Caco-2 (cell line): ENCODE results near the gene GCDH. TPM values are rescaled to one million over a fixed set of nuclear protein-coding genes. Genes with fewer than 3 reads are reported as not detected.
A peak's percentile ranks its signal among the peaks of the same experiment; 100 is the strongest.

Experiments used
- BruUV-seq: library from RNA; stranded (reverse); fragments of 400-500 nt; replicated peaks from 2 replicates; lab custom pipeline; 2021; lab: Mats Ljungman, UMichigan
- CTCF ChIA-PET: fragments of 300-600 bp; sonication (Branson Sonifier 250); formaldehyde crosslinking; loops from one replicate; lab custom pipeline; 2022; ENCODE audit warnings: antibody characterized with exemption; lab: Charles Lee
- POLR2A ChIA-PET: fragments of 300-600 bp; sonication (Branson Sonifier 250); formaldehyde crosslinking; loops from one replicate; lab custom pipeline; 2022; ENCODE audit warnings: antibody characterized with exemption; lab: Charles Lee
- DNase-seq, 2 experiments: peaks; one replicate each; pipeline versions ENCODE4 v3.0.0 to v3.0.0-alpha.2; 2020 to 2022
- H3K27me3 ChIP-seq: replicated peaks from 2 replicates; pipeline ENCODE4 v1.6.0; 2011; ENCODE audit warnings: low read length; ENCODE audit not compliant: control insufficient read depth, insufficient read depth
- H3K36me3 ChIP-seq: 2 replicates; pipeline ENCODE4 v1.5.1; 2011; ENCODE audit warnings: low read length; ENCODE audit not compliant: control insufficient read depth, insufficient read depth
- H3K4me1 ChIP-seq: fragments of 250-450 bp; sonication (Bioruptor Pico); 2 replicates; pipeline ENCODE4 v1.5.1; 2020; ENCODE audit warnings: mild to moderate bottlenecking
- H3K4me3 ChIP-seq: 2 replicates; pipeline ENCODE4 v1.5.1; 2011; ENCODE audit warnings: low read depth, mild to moderate bottlenecking, control low read depth, low read length
- H3K9me3 ChIP-seq: fragments of 250-450 bp; sonication (Bioruptor Pico); 2 replicates; pipeline ENCODE4 v1.5.1; 2020; ENCODE audit warnings: mild to moderate bottlenecking, moderate library complexity
- H3K27ac Mint-ChIP-seq: one replicate; pipeline ENCODE4 v1.8.0; 2022; ENCODE audit warnings: mixed read lengths; ENCODE audit not compliant: unreplicated experiment
- H3K27me3 Mint-ChIP-seq: one replicate; pipeline ENCODE4 v1.8.0; 2022; ENCODE audit warnings: mixed read lengths; ENCODE audit not compliant: insufficient read depth, unreplicated experiment
- H3K36me3 Mint-ChIP-seq: one replicate; pipeline ENCODE4 v1.8.0; 2022; ENCODE audit warnings: mild to moderate bottlenecking, mixed read lengths; ENCODE audit not compliant: insufficient read depth, unreplicated experiment
- H3K4me1 Mint-ChIP-seq: one replicate; pipeline ENCODE4 v1.8.0; 2022; ENCODE audit warnings: low read depth, mixed read lengths; ENCODE audit not compliant: unreplicated experiment
- H3K4me3 Mint-ChIP-seq: one replicate; pipeline ENCODE4 v1.8.0; 2022; ENCODE audit warnings: mild to moderate bottlenecking, moderate library complexity, mixed read lengths; ENCODE audit not compliant: unreplicated experiment
- H3K9me3 Mint-ChIP-seq: one replicate; pipeline ENCODE4 v1.8.0; 2022; ENCODE audit warnings: mixed read lengths; ENCODE audit not compliant: unreplicated experiment
- intact Hi-C: fragments of 100-400 bp; cut with micrococcal nuclease; formaldehyde crosslinking; loops from one replicate; pipeline ENCODE4 v1.10.0; 2022; ENCODE audit not compliant: unreplicated experiment
- total RNA-seq: library from RNA; stranded (reverse); gene quantifications from 2 replicates; pipeline ENCODE4 v1.2.3, GENCODE V29; 2022
- TF ChIP-seq, protein P1 (sequence below), 2 experiments: fragments of 200-600 bp in 1 of 2; IDR thresholded peaks; 1 replicate in 1 of 2; 2 replicates in 1 of 2; pipeline versions ENCODE4 v1.5.1 to v1.8.0; 2011 to 2022; ENCODE audit warnings: antibody characterized with exemption in 1 of 2, control low read depth in 1 of 2, inconsistent platforms in 1 of 2, low read depth in 1 of 2, low read length in 1 of 2, mild to moderate bottlenecking in 1 of 2, moderate library complexity in 1 of 2; ENCODE audit not compliant: insufficient read depth in 1 of 2, severe bottlenecking in 1 of 2, unreplicated experiment in 1 of 2

The GCDH gene
- total RNA-seq, 1 experiment from 2014 or later, result 31.4 TPM

DNA sequence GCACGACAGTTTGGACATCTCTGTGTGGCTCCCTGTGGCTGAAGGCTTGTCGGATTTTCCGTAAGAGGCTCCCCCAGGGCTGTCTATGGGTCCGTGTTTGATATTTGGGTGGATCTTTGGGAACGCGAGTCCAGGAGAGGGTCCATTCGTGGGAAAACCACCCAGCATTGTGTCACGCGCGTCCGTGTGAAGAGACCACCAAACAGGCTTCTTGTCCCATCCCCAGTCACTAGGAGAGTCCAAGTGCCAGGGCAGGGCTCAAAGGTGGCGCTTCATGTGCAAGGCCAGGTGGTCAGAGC is 6.4 kb upstream of the GCDH start:
- no TSS peak for BruUV-seq

DNA sequence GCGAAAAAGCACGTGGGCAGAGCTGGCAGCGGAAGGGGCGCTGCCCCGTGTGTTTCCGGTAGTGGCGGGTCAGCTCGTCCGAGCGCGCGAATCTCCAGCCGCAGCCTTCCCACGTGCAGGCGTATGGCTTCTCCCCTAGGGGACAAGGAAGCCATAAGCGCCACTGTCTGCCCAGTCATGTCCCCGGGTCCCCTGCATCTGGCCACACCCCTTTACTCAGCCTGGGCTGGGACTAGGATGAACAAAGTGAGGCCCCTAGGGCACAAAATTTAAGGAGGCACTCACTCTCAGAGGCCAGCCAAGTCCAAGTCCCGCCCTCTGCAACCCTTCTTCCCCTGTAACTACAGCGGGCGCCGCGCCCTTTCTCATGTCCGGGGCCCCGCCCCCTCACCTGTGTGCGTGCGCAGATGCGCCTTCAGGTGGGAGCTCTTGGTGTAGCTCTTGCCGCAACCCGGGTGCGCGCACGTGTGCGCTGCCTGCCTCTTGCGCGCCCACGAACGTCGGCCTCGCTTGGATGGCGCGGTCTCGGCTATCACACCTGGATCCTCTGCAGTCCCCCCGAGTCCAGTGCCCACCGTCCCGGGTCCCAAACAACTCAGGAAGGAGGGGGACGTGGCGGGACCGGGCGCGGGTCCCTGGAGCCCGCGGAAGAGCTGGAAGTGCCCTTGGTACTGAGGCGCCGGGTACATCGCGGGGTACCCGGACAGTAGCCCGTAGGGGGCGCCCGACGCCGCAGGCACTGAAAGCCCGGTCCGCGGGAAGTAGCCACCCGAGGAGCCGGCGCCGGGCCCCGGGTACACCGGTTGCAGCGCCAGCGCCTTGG is 5.8 kb upstream of the GCDH start:
- H3K27me3 Mint-ChIP-seq, result peaks cover 5% of the 10 kb centered on the region
- no peaks in the 10 kb centered on the region for H3K4me1 Mint-ChIP-seq
- Histone ChIP-seq H3K4me3 (peak overlapping the region; percentile 43), H3K36me3 (no peaks in the 10 kb centered on the region), H3K27me3 (no peaks in the 10 kb centered on the region), H3K9me3 (peaks cover 22% of the 10 kb centered on the region), H3K4me1 (no peaks in the 10 kb centered on the region)
- H3K36me3 Mint-ChIP-seq, result peaks cover 12% of the 10 kb centered on the region
- no peaks in the 10 kb centered on the region for H3K9me3 Mint-ChIP-seq
- ChIA-PET CTCF (interaction anchor here (0.5 to 1.6 kb wide), 12 partner anchors 9 to 176 kb away, joined by 3 to 12 read pairs (median 4); no protein-coding TSS in a partner anchor), POLR2A (interaction anchor here (0.6 to 1.0 kb wide), 3 partner anchors 12 to 92 kb away, joined by 3 to 5 read pairs (median 5); no protein-coding TSS in a partner anchor)
- TF ChIP-seq, protein P1, sequence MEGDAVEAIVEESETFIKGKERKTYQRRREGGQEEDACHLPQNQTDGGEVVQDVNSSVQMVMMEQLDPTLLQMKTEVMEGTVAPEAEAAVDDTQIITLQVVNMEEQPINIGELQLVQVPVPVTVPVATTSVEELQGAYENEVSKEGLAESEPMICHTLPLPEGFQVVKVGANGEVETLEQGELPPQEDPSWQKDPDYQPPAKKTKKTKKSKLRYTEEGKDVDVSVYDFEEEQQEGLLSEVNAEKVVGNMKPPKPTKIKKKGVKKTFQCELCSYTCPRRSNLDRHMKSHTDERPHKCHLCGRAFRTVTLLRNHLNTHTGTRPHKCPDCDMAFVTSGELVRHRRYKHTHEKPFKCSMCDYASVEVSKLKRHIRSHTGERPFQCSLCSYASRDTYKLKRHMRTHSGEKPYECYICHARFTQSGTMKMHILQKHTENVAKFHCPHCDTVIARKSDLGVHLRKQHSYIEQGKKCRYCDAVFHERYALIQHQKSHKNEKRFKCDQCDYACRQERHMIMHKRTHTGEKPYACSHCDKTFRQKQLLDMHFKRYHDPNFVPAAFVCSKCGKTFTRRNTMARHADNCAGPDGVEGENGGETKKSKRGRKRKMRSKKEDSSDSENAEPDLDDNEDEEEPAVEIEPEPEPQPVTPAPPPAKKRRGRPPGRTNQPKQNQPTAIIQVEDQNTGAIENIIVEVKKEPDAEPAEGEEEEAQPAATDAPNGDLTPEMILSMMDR (IDR thresholded peaks at IDR 0.05; ENCODE audit: insufficient read depth in 1 of 2, low read depth in 1 of 2, low read length in 1 of 2, severe bottlenecking in 1 of 2, unreplicated experiment in 1 of 2), result peak in 1 of 2 experiments; percentile 49
- no TSS peak for BruUV-seq
- no peak overlapping the region for H3K27ac Mint-ChIP-seq
- peak overlapping the region; percentile 80 for H3K4me3 Mint-ChIP-seq
- DNase-seq, result peak; percentile 87 to 88
- intact Hi-C loops, result no loop called here

More for the DNA sequence above, 6.4 kb upstream of the GCDH start:
- Histone ChIP-seq H3K9me3 (peaks cover 22% of the 10 kb centered on the region), H3K4me1 (no peaks in the 10 kb centered on the region), H3K36me3 (no peaks in the 10 kb centered on the region), H3K4me3 (peak overlapping the region; percentile 43), H3K27me3 (no peaks in the 10 kb centered on the region)
- H3K27me3 Mint-ChIP-seq, result peaks cover 5% of the 10 kb centered on the region
- peaks cover 12% of the 10 kb centered on the region for H3K36me3 Mint-ChIP-seq
- POLR2A ChIA-PET, result interaction anchor here (0.6 to 1.0 kb wide), 2 partner anchors 12 to 62 kb away, joined by 3 to 5 read pairs; no protein-coding TSS in a partner anchor
- CTCF ChIA-PET, result interaction anchor here (0.6 to 1.6 kb wide), 10 partner anchors 8 to 177 kb away, joined by 3 to 12 read pairs (median 4); no protein-coding TSS in a partner anchor
- no peaks in the 10 kb centered on the region for H3K9me3 Mint-ChIP-seq
- no peaks in the 10 kb centered on the region for H3K4me1 Mint-ChIP-seq
- intact Hi-C loops, result no loop called here
- TF ChIP-seq, protein P1 (IDR thresholded peaks at IDR 0.05; ENCODE audit: insufficient read depth in 1 of 2, low read depth in 1 of 2, low read length in 1 of 2, severe bottlenecking in 1 of 2, unreplicated experiment in 1 of 2), result no peak
- no peak for DNase-seq
- no peak overlapping the region for H3K27ac Mint-ChIP-seq
- peak overlapping the region; percentile 80 for H3K4me3 Mint-ChIP-seq

DNA sequence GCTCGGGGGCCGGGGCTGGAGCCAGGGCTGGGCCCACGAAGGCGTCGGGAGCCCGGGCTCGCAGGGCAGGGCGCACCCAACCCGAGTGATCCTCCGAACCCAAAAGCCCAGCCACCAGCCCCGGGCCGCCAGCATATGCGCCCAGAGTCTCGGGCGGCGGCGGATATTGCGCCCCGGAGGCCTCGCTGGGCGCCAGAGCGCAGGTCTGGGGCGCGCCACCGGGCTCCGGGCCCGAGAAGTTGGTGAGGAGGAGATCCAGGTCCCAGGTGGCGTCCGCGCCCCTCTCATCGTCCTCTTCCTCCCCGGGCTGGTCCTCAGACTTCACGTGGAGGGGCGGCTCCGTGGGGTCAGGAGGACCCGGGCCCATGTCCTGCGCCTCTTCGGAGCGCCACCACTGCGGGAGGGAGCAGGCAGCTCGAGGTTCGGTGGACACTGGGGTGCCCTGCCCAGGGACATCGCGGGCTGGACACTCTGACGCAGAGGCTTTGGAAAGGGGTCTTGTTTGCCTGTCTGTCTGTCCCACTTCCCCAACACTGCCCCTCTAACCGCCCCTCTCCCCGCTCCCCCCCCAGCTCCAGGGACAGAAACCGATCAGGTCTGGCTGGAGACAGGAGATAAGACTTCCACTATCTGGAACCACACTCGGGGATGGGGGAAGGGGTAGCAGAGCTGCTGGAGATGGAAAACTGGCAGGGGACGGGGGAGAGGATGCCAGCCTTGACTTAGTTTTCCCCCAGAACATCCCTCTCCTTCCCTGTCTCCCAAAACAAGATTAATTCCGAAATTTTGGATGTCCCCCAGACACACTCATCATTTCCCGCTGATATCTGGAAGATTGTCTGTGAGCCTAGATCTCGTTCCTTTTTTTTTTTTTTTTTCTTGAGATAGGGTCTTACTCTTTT is 5.0 kb upstream of the GCDH start:
- Mint-ChIP-seq H3K36me3 (peaks cover 19% of the 10 kb centered on the region), H3K4me1 (peaks cover 5% of the 10 kb centered on the region), H3K27me3 (peaks cover 5% of the 10 kb centered on the region), H3K27ac (no peak overlapping the region), H3K9me3 (no peaks in the 10 kb centered on the region), H3K4me3 (peak overlapping the region; percentile 56)
- Histone ChIP-seq H3K9me3 (peaks cover 22% of the 10 kb centered on the region), H3K36me3 (no peaks in the 10 kb centered on the region), H3K4me3 (peak overlapping the region; percentile 43), H3K4me1 (no peaks in the 10 kb centered on the region), H3K27me3 (no peaks in the 10 kb centered on the region)
- intact Hi-C loops, result no loop called here
- TF ChIP-seq, protein P1 (IDR thresholded peaks at IDR 0.05; ENCODE audit: insufficient read depth in 1 of 2, low read depth in 1 of 2, low read length in 1 of 2, severe bottlenecking in 1 of 2, unreplicated experiment in 1 of 2), result no peak
- POLR2A ChIA-PET, result interaction anchor here (0.6 to 1.0 kb wide), 2 partner anchors 60 to 93 kb away, joined by 5 read pairs; no protein-coding TSS in a partner anchor
- DNase-seq, result no peak
- CTCF ChIA-PET, result interaction anchor here (0.5 to 1.6 kb wide), 7 partner anchors 10 to 142 kb away, joined by 3 to 12 read pairs (median 4); no protein-coding TSS in a partner anchor
- BruUV-seq, result no TSS peak
